Measurements from ENCODE around the gene ZNF148.

DNA sequence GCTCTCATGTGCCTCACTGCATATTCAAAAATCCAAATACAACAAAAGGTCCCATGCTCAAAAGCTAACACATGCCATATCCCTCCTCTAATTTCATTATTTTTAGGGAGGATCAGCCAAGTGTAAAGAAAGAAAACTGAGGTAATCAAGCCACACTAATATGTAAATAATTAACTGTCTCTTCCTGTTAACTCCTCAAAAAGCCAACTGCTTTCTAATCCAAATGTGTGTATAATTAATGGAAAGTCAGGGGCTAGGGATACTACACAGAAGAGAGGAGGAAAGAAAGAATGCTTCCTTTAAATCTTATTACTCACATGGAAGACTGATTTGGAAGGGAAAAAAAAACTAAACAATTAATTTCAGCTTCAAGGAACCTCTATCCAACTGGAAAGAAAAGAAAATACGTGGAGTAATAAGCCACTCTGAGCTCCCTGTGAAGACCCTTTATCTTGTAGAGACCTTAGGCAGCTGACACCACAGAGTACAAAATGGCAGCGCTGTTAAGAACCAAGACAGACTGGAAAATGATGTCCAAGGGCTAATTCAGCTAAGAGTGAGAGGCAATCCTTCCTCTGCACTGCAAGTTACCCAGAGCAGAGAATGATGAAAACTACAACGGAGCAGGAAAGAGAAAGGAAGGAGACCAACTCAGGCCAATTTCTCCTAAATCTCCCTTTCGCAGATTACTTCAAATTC, 56.8 kb downstream of the ZNF148 start:
- TF ChIP-seq, protein P1, sequence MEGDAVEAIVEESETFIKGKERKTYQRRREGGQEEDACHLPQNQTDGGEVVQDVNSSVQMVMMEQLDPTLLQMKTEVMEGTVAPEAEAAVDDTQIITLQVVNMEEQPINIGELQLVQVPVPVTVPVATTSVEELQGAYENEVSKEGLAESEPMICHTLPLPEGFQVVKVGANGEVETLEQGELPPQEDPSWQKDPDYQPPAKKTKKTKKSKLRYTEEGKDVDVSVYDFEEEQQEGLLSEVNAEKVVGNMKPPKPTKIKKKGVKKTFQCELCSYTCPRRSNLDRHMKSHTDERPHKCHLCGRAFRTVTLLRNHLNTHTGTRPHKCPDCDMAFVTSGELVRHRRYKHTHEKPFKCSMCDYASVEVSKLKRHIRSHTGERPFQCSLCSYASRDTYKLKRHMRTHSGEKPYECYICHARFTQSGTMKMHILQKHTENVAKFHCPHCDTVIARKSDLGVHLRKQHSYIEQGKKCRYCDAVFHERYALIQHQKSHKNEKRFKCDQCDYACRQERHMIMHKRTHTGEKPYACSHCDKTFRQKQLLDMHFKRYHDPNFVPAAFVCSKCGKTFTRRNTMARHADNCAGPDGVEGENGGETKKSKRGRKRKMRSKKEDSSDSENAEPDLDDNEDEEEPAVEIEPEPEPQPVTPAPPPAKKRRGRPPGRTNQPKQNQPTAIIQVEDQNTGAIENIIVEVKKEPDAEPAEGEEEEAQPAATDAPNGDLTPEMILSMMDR (IDR thresholded peaks at IDR 0.05; ENCODE audit: borderline replicate concordance, extremely low read depth, low read length, poor library complexity, severe bottlenecking), result no peak
- TF ChIP-seq EZH2 (IDR thresholded peaks at IDR 0.05; ENCODE audit: borderline replicate concordance, low read depth, low read length, severe bottlenecking), result no peak
